MM.1S (cell line): ENCODE measurements around the gene SLC9A3.

Experiments
- DNase-seq: peaks from one replicate; pipeline ENCODE4 v3.0.0-alpha.2; 2015
- H2AFZ ChIP-seq: fragments of 300-600 bp; sonication (generic); 2 replicates; pipeline ENCODE4 v1.6.0; 2016; ENCODE audit warnings: antibody characterized with exemption, low read length
- H3F3A ChIP-seq: fragments of 300-600 bp; sonication (generic); 2 replicates; pipeline ENCODE4 v1.6.1; 2016; ENCODE audit warnings: mild to moderate bottlenecking, antibody characterized with exemption, low read length, moderate library complexity, mixed read lengths; ENCODE audit not compliant: insufficient read depth
- H3K27ac ChIP-seq: fragments of 300-600 bp; sonication (generic); 2 replicates; pipeline ENCODE4 v1.5.1; 2016; ENCODE audit warnings: mild to moderate bottlenecking, low read length
- H3K27me3 ChIP-seq: fragments of 300-600 bp; sonication (generic); replicated peaks from 2 replicates; pipeline ENCODE4 v1.6.0; 2016; ENCODE audit warnings: low read length; ENCODE audit not compliant: insufficient read depth
- H3K36me3 ChIP-seq: fragments of 300-600 bp; sonication (generic); replicated peaks from 2 replicates; pipeline ENCODE4 v1.6.1; 2016; ENCODE audit warnings: mild to moderate bottlenecking, low read length, mixed read lengths; ENCODE audit not compliant: insufficient read depth
- H3K4me1 ChIP-seq: fragments of 300-600 bp; sonication (generic); 2 replicates; pipeline ENCODE4 v1.6.1; 2016; ENCODE audit warnings: low read length, mixed read lengths
- H3K4me2 ChIP-seq: fragments of 300-600 bp; sonication (generic); 2 replicates; pipeline ENCODE4 v1.6.0; 2016; ENCODE audit warnings: low read depth, low read length
- H3K4me3 ChIP-seq: fragments of 300-600 bp; sonication (generic); 2 replicates; pipeline ENCODE4 v1.5.1; 2016; ENCODE audit warnings: low read length, mixed read lengths
- H3K79me2 ChIP-seq: fragments of 300-600 bp; sonication (generic); 2 replicates; pipeline ENCODE4 v1.6.1; 2016; ENCODE audit warnings: mixed run types, low read length, mixed read lengths
- H3K9ac ChIP-seq: fragments of 300-600 bp; sonication (generic); 2 replicates; pipeline ENCODE4 v1.6.1; 2016; ENCODE audit warnings: low read length, mixed read lengths
- H3K9me2 ChIP-seq: fragments of 300-600 bp; sonication (generic); replicated peaks from 2 replicates; pipeline ENCODE4 v1.6.1; 2016; ENCODE audit warnings: mild to moderate bottlenecking, low read length, mixed read lengths; ENCODE audit not compliant: insufficient read depth
- H3K9me3 ChIP-seq: fragments of 300-600 bp; sonication (generic); replicated peaks from 2 replicates; pipeline ENCODE4 v1.6.1; 2016; ENCODE audit warnings: mild to moderate bottlenecking, low read length, mixed read lengths; ENCODE audit not compliant: insufficient read depth
- H4K20me1 ChIP-seq: fragments of 300-600 bp; sonication (generic); 2 replicates; pipeline ENCODE4 v1.6.1; 2016; ENCODE audit warnings: mild to moderate bottlenecking, low read length, moderate library complexity, mixed read lengths; ENCODE audit not compliant: insufficient read depth
- EZH2 ChIP-seq: fragments of 300-600 bp; sonication (generic); optimal IDR thresholded peaks from 2 replicates; pipeline ENCODE3; 2017; ENCODE audit warnings: low read depth, mild to moderate bottlenecking, antibody characterized with exemption, low read length, mixed read lengths
- EZH2phosphoT487 ChIP-seq: fragments of 300-600 bp; sonication (generic); IDR thresholded peaks from 2 replicates; pipeline ENCODE4 v1.6.1; 2018; ENCODE audit warnings: antibody characterized with exemption, low read length
- TF ChIP-seq, protein P1 (sequence below): fragments of 300-600 bp; sonication (generic); IDR thresholded peaks from 2 replicates; pipeline ENCODE4 v1.5.1; 2016; ENCODE audit warnings: antibody characterized with exemption, low read length, mixed read lengths

SLC9A3 gene

DNA sequence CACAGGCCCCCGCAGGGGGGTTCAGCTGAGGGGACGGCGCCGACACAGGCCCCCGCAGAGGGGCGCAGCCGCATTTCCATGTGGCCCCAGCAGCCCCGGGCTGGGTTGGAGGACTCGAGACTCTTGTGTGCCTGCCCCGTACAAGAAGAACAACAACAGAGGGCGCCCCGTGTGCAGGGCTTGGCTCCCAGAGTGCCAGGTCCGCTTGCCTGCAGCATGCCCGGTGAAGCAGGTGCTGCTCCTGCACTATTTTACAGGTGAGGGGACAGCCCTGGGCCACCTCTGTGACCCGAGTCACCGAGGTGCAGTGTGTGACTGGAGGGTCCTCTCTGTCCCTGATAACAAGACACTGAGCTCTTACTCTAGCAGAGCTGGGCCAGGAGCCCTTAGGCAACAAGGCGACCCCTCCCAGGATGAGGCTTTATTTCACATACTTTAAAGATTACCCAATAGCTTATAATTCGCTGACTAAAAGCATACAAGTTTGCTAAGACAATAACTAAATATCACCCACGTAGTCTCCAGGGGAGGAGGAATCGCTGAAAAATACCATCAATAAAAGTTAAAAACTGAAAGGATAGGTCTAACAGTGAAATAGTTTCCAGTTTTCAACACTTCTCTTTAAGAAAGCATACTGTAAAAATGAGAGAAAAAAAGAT is 41.7 kb upstream of the SLC9A3 start:
- Histone ChIP-seq H3K79me2 (no peaks in the 10 kb centered on the region), H3K4me2 (no peak overlapping the region), H3K9me3 (no peaks in the 10 kb centered on the region), H2AFZ (no peak overlapping the region), H3K9ac (no peak overlapping the region), H3K4me1 (no peaks in the 10 kb centered on the region), H3K4me3 (no peak overlapping the region), H3K36me3 (no peaks in the 10 kb centered on the region), H4K20me1 (no peaks in the 10 kb centered on the region), H3K27me3 (peaks cover 43% of the 10 kb centered on the region), H3K27ac (no peak overlapping the region), H3F3A (no peaks in the 10 kb centered on the region), H3K9me2 (no peaks in the 10 kb centered on the region)
- TF ChIP-seq, protein P1, sequence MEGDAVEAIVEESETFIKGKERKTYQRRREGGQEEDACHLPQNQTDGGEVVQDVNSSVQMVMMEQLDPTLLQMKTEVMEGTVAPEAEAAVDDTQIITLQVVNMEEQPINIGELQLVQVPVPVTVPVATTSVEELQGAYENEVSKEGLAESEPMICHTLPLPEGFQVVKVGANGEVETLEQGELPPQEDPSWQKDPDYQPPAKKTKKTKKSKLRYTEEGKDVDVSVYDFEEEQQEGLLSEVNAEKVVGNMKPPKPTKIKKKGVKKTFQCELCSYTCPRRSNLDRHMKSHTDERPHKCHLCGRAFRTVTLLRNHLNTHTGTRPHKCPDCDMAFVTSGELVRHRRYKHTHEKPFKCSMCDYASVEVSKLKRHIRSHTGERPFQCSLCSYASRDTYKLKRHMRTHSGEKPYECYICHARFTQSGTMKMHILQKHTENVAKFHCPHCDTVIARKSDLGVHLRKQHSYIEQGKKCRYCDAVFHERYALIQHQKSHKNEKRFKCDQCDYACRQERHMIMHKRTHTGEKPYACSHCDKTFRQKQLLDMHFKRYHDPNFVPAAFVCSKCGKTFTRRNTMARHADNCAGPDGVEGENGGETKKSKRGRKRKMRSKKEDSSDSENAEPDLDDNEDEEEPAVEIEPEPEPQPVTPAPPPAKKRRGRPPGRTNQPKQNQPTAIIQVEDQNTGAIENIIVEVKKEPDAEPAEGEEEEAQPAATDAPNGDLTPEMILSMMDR: no peak
- TF ChIP-seq EZH2 (no peak), EZH2phosphoT487 (no peak)
- DNase-seq: no peak

DNA sequence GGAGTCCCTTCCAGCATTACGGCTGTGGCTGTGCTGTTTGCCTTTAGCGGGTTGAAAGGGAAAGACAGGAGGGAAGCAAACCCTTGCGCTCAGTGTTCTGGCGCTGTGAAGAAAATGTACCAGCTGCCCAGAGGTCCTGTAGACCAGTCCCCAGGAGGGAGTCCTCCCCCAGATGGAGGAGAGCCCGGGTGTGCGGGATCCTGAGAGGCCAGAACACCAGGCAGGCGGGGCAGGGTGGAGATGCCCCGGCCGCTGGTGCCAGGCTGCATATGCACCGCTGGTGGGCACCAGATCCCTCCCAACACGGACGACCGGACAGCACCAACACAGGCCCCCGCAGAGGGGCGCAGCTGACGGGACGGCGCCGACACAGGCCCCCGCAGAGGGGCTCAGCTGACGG is 37.2 kb upstream of the SLC9A3 start:
- TF ChIP-seq EZH2 (no peak), EZH2phosphoT487 (no peak)
- TF ChIP-seq, protein P1: no peak
- no peaks in the 10 kb centered on the region for H3K9me3 ChIP-seq
- no peaks in the 10 kb centered on the region for H4K20me1 ChIP-seq
- H3K4me1 ChIP-seq: no peaks in the 10 kb centered on the region
- no peaks in the 10 kb centered on the region for H3K79me2 ChIP-seq
- DNase-seq: no peak
- no peak overlapping the region for H3K4me3 ChIP-seq
- H3K9me2 ChIP-seq: no peaks in the 10 kb centered on the region
- H3K27me3 ChIP-seq: peaks cover 17% of the 10 kb centered on the region; the same call in 1 of the 2 replicates
- no peaks in the 10 kb centered on the region for H3F3A ChIP-seq
- no peak overlapping the region for H3K4me2 ChIP-seq
- H2AFZ ChIP-seq: no peak overlapping the region
- no peak overlapping the region for H3K9ac ChIP-seq
- no peak overlapping the region for H3K27ac ChIP-seq
- H3K36me3 ChIP-seq: no peaks in the 10 kb centered on the region

DNA sequence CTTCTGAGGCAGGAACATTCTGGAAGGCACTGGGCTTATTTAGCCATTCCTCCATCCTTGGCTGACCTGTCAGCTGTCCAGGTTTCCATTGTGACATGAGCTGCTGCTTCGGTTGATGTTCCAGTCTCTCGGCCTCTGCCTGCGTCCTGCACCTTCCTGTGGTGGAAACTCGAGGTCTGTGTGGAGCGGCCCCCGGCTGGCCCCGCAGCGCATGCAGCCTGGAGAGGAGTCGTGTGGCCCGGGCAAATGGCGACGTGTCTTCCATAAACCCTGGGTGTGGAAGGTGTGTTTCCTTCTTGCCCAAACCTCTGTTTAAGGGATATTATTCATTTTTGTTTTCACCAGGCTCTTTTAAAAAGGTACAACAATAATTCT is 36.5 kb upstream of the SLC9A3 start:
- peaks cover 13% of the 10 kb centered on the region; the same call in 1 of the 2 replicates for H3K27me3 ChIP-seq
- H2AFZ ChIP-seq: no peak overlapping the region
- H3K4me2 ChIP-seq: no peak overlapping the region
- no peak overlapping the region for H3K27ac ChIP-seq
- H3K9me2 ChIP-seq: no peaks in the 10 kb centered on the region
- no peaks in the 10 kb centered on the region for H3F3A ChIP-seq
- TF ChIP-seq EZH2: no peak
- TF ChIP-seq, protein P1: no peak
- no peak for TF ChIP-seq EZH2phosphoT487
- no peaks in the 10 kb centered on the region for H3K9me3 ChIP-seq
- H3K79me2 ChIP-seq: no peaks in the 10 kb centered on the region
- no peaks in the 10 kb centered on the region for H4K20me1 ChIP-seq
- H3K4me3 ChIP-seq: no peak overlapping the region
- H3K36me3 ChIP-seq: no peaks in the 10 kb centered on the region
- no peak for DNase-seq
- no peaks in the 10 kb centered on the region for H3K4me1 ChIP-seq
- no peak overlapping the region for H3K9ac ChIP-seq
